LNCAP (cell line): Measurements from ENCODE around the gene RET.

ENCODE experiments used
- TF ChIP-seq, protein P1 (sequence below): fragments of 450-650 bp; IDR thresholded peaks from 2 replicates; pipeline ENCODE4 v1.5.1; 2017; ENCODE audit warnings: mild to moderate bottlenecking

The RET gene

DNA sequence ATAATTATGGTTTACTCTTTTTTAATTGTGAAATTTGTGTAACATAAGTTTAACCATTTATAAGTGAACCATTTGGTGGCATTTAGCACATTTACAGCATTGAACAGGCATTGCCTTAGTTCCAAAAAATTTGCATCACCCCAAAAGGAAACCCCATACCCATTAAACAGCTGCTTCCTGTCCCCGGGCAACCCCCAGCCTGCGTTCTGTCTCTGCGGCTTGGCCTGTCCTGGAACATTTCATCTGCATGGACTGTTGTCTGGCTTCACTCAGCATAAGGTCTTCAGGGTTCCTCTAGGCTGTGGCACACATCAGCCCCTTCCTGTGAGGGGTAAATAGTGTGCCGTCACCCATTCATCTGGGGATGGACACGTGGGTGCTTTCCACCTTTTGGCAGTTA is 6.9 kb downstream of the RET start:
- TF ChIP-seq, protein P1, sequence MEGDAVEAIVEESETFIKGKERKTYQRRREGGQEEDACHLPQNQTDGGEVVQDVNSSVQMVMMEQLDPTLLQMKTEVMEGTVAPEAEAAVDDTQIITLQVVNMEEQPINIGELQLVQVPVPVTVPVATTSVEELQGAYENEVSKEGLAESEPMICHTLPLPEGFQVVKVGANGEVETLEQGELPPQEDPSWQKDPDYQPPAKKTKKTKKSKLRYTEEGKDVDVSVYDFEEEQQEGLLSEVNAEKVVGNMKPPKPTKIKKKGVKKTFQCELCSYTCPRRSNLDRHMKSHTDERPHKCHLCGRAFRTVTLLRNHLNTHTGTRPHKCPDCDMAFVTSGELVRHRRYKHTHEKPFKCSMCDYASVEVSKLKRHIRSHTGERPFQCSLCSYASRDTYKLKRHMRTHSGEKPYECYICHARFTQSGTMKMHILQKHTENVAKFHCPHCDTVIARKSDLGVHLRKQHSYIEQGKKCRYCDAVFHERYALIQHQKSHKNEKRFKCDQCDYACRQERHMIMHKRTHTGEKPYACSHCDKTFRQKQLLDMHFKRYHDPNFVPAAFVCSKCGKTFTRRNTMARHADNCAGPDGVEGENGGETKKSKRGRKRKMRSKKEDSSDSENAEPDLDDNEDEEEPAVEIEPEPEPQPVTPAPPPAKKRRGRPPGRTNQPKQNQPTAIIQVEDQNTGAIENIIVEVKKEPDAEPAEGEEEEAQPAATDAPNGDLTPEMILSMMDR, result no peak

DNA sequence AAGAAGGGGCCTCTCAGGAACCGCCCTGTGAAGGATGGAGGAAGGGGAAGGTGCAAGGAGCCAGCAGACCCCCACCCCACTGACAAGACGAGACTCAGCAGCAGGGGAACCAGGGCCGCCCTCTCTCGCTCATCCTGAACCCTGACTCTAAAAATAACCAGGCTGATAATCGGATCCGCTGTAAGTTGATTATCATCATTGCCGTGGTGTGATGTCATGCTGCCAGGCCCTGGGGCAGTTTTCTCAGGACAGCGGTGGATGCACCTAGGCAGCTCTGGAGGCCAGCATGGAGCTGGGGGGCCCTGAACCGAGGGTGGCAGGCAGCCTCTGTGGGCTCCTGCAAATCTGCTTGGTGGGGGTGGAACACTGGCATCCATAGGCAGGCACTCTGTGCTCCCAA is 7.9 kb downstream of the RET start:
- TF ChIP-seq, protein P1, result no peak

DNA sequence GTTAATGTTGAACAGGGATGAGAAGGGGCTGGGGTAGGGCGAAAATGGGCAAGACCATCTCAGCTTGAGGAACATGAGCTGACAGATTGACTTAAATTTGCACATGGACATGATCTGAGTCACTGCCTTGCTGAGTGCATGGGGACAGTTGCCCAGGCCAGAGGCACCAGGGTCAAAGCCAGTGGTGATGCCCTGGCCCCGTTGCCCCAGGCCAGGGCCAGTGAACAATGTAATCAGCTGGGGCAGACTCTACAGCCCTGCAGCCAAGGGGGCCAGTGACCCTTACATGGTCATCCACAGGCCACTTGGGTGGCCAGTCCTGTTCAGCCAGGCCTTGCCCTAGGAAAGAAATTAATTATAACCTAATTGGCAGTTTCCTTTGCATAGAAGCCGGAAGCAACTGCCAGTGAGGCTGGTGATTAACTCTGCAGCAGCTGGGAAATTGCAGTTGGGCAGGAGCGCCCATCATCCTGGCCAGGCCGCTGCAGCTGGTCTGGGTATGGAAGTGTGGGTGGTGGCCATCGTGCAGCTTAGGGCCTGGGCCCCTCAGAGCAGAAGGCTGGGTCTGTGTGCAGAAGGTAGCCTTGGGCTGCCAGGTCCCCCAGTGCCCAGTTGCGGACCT is 9.6 kb downstream of the RET start:
- TF ChIP-seq, protein P1, result no peak

DNA sequence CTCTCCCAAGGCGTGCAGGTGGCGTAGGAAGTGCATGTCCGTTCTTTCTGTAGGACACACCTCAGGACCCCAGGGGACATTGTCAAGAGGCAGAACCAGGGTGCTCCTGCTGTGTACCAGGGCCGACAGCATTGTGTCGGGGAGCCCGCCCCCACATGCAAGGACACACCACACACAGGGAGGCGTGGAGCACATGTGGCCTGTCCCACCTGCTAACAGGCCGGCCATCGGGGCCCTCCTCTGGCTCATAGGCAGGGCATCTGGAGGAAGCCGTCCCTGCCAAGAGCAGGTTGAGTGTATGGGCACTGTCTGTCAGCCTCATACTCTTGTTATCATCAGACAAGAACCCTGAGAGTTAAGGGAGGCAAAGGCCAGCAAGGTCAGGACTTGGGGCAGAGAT is 12.7 kb downstream of the RET start:
- TF ChIP-seq, protein P1, result no peak

DNA sequence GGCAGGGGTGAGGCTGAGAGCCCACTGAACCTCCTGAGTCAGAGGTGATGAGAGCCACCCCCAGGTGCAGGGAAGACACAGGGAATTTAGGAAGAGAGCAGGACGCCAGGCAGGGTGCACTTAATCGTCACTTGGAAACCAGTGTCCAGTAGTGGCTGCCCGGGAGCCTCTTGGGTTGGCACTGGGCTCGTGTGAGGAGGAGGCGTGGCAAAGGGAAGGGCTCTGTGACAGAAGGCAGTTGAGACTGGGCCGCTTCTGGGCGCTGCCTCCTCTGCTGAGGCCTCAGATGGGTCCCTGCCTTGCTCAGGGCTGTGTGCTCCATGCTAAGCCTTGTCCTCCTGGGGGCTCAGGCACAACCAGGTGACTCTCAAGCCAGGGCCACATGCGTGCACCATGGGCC is 13.3 kb downstream of the RET start:
- TF ChIP-seq, protein P1, result no peak

DNA sequence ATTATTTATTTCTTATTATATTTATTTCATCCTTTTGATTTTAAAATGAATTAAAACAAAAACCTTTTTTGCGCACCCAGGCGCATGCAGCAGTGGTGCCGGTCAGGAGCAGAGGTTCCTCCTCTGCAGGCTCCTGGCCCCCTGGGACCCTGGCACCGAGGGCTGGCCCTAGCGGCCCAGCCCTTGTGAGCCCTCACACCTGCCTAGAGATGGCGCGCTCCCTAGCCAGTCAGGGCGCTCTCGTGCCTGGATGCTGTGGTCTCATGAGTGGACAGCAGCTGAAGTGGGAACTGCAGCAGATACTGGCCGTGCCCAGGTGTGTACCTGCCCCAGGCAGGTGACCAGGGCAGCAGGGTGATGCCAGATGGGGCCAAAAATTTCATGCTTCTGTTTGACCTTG is 13.8 kb downstream of the RET start:
- TF ChIP-seq, protein P1, result no peak

DNA sequence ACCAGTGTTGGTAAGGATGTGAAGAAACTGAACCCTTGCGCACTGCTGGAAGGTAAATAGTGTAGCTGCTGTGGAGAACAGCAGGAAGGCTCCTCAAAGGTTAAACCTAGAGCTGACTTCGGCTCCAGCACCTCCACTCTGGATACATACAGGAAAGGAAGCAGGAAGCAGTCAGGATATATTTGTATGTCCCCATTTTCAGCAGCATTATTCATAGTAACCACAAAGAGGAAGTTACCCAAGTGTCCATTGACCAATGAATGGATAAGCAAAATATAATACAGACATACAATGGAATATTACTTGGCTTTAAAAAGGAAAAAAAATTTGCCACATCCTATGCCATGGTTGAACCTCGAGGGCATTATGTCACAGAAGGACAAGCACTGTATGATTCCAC is 15.0 kb downstream of the RET start:
- TF ChIP-seq, protein P1, result no peak

DNA sequence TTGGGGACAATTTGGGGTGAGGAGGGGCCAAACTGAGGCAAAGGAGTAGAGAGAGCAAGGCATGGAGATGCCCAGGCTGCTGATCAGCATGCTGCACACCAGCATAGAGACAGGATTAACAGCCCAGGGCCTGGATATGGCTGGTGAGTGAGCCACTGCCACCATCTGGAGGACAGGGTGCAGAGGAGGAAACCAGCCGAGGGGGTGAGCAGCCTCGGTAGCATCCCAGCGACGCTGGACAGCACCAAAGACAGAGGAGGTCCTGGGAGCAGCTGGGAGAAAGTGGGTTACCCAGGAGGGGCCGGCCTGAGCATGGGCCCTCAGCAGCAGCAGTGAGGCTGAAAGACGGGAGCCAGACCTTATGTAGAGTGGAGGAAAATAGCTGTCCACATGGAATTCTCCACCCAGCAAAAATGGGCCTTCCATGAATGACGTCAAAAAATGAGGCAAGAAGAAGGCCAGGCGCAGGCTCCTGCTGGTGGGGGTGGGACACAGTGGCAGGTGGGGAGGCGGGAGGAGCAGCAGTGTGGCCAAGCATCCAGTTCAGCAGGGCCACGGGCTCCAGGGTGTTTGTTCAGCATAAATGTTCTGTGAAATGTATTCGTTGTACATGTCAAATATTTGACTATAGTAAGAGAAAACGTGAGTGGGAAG is 16.7 kb downstream of the RET start:
- TF ChIP-seq, protein P1, result no peak
